Raji (cell line): ENCODE results near the gene CPNE7.

ENCODE experiments used
- POLR2A ChIP-seq: IDR thresholded peaks from 2 replicates; pipeline ENCODE4 v1.6.1; 2011; ENCODE audit warnings: low read depth, low read length, control low read depth; ENCODE audit not compliant: insufficient read depth

Gene CPNE7

GRCh38 chr16:89545831-89546574 is 29.6 kb upstream of the CPNE7 start:
- no peak for TF ChIP-seq POLR2A

- no peak for TF ChIP-seq POLR2A
Measured at GRCh38 chr16:89546781-89547180, 28.8 kb upstream of the CPNE7 start.

- no peak for TF ChIP-seq POLR2A
Measured at GRCh38 chr16:89547291-89547690, 28.3 kb upstream of the CPNE7 start.

- no peak for TF ChIP-seq POLR2A
Measured at GRCh38 chr16:89547860-89548259, 27.7 kb upstream of the CPNE7 start.

- TF ChIP-seq POLR2A, result no peak
Measured at GRCh38 chr16:89548344-89549006, 27.1 kb upstream of the CPNE7 start.

- TF ChIP-seq POLR2A, result no peak
Measured at GRCh38 chr16:89549007-89549700, 26.4 kb upstream of the CPNE7 start.

GRCh38 chr16:89550421-89551007 is 25.0 kb upstream of the CPNE7 start:
- no peak for TF ChIP-seq POLR2A

GRCh38 chr16:89552329-89552728 is 23.2 kb upstream of the CPNE7 start:
- TF ChIP-seq POLR2A, result no peak

GRCh38 chr16:89552913-89553312 is 22.6 kb upstream of the CPNE7 start:
- no peak for TF ChIP-seq POLR2A

GRCh38 chr16:89553733-89554132 is 21.8 kb upstream of the CPNE7 start:
- no peak for TF ChIP-seq POLR2A

GRCh38 chr16:89554343-89554742 is 21.2 kb upstream of the CPNE7 start:
- no peak for TF ChIP-seq POLR2A

- no peak for TF ChIP-seq POLR2A
Measured at GRCh38 chr16:89555265-89555664, 20.3 kb upstream of the CPNE7 start.

- no peak for TF ChIP-seq POLR2A
Measured at GRCh38 chr16:89555780-89556179, 19.8 kb upstream of the CPNE7 start.

- no peak for TF ChIP-seq POLR2A
Measured at GRCh38 chr16:89556750-89557689, 18.5 kb upstream of the CPNE7 start.
